AG04450 (cell line): Measurements from ENCODE around the gene MOCS3. TPM values are rescaled to one million over a fixed set of nuclear protein-coding genes. Genes with fewer than 3 reads are reported as not detected.

Source experiments
- CTCF ChIA-PET: fragments of 300-600, 350-600 bp; formaldehyde crosslinking; extraction: SDS; loops from one replicate; lab custom pipeline; 2022; ENCODE audit warnings: antibody characterized with exemption, inconsistent platforms; lab: Charles Lee
- POLR2A ChIA-PET: fragments of 350-600 bp; formaldehyde crosslinking; extraction: SDS; loops from one replicate; lab custom pipeline; 2021; ENCODE audit warnings: antibody characterized with exemption, inconsistent platforms; lab: Yijun Ruan, JAX
- DNase-seq: peaks from one replicate; pipeline ENCODE4 v3.0.0-alpha.2; 2011; ENCODE audit warnings: low read depth, low spot score
- H3K27ac ChIP-seq: one replicate; pipeline ENCODE4 v1.5.1; 2012; ENCODE audit warnings: low read depth, low read length, control low read depth
- H3K27me3 ChIP-seq: one replicate; pipeline ENCODE4 v1.6.0; 2012; ENCODE audit warnings: low read length; ENCODE audit not compliant: control insufficient read depth, insufficient read depth
- H3K4me3 ChIP-seq: 2 replicates; pipeline ENCODE4 v1.5.1; 2011; ENCODE audit warnings: mild to moderate bottlenecking, low read depth, low read length, control low read depth
- H3K9me3 ChIP-seq: 2 replicates; pipeline ENCODE4 v1.5.1; 2012; ENCODE audit warnings: low read length; ENCODE audit not compliant: control insufficient read depth, insufficient read depth
- polyA plus RNA-seq: library from polyadenylated mRNA; depleted of rRNA; stranded (reverse); fragments of >200 nt; gene quantifications from 2 replicates; pipeline ENCODE4 v1.2.3, GENCODE V29; 2011
- TF ChIP-seq, protein P1 (sequence below): IDR thresholded peaks from 2 replicates; pipeline ENCODE4 v1.5.1; 2011; ENCODE audit warnings: low read depth, low read length, control low read depth, inconsistent platforms

MOCS3 gene
- polyA plus RNA-seq, 1 experiment = 3.8 TPM

DNA sequence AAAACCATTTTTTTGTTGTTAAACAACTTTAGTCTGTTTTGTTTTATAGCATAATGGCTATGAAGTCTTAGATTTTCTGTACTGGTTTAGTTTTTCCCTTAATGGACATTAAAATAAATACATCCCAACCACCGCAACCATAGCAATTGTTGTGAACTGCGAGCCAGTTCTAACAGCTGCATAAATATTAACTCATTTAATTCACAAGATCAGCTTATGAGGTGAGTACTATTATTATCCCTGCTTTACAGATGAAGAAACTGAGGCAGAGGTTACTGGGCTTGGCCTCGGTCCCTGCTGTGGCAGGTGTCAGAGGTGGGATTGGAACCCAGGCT, 23.1 kb downstream of the MOCS3 start:
- CTCF ChIA-PET = interaction anchor here (0.6 to 5.5 kb wide), 28 partner anchors 10 to 1164 kb away, joined by 3 to 57 read pairs (median 5); partner anchors contain the start of genes BCAS4, DPM1 and MOCS3
- Histone ChIP-seq H3K9me3 (no peaks in the 10 kb centered on the region), H3K27me3 (no peaks in the 10 kb centered on the region), H3K27ac (no peak overlapping the region), H3K4me3 (no peak overlapping the region)
- POLR2A ChIA-PET = interaction anchor here (0.7 kb wide), 1 partner anchor 360 kb away, joined by 3 read pairs; no protein-coding TSS in a partner anchor
- TF ChIP-seq, protein P1, sequence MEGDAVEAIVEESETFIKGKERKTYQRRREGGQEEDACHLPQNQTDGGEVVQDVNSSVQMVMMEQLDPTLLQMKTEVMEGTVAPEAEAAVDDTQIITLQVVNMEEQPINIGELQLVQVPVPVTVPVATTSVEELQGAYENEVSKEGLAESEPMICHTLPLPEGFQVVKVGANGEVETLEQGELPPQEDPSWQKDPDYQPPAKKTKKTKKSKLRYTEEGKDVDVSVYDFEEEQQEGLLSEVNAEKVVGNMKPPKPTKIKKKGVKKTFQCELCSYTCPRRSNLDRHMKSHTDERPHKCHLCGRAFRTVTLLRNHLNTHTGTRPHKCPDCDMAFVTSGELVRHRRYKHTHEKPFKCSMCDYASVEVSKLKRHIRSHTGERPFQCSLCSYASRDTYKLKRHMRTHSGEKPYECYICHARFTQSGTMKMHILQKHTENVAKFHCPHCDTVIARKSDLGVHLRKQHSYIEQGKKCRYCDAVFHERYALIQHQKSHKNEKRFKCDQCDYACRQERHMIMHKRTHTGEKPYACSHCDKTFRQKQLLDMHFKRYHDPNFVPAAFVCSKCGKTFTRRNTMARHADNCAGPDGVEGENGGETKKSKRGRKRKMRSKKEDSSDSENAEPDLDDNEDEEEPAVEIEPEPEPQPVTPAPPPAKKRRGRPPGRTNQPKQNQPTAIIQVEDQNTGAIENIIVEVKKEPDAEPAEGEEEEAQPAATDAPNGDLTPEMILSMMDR = no peak
- no peak for DNase-seq

DNA sequence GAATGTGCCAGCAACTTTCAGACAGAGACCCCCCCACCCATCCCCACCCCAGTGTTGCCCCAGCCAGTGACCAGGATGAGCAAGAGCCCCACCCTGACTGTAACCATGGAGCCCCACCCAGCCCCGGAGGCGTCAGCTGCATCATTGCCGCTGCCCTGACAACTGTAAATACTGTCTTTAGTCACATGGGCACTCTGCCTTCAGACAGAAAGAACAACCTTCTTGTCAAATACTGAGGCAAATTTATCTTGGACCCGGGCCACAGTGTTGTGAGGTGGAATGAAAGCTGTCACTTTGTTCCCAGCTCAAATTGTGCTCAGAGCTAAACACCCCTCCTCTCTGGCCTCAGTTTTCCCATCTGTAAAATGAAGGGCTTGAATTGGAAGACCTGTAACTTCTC, 23.7 kb downstream of the MOCS3 start:
- H3K27ac ChIP-seq = no peak overlapping the region
- H3K9me3 ChIP-seq = no peaks in the 10 kb centered on the region
- ChIA-PET CTCF (interaction anchor here (0.5 to 5.5 kb wide), 23 partner anchors 10 to 1163 kb away, joined by 3 to 57 read pairs (median 4); partner anchors contain the start of genes BCAS4, DPM1 and MOCS3), POLR2A (interaction anchor here (0.7 kb wide), 1 partner anchor 359 kb away, joined by 3 read pairs; no protein-coding TSS in a partner anchor)
- TF ChIP-seq, protein P1 = no peak
- DNase-seq = no peak
- no peaks in the 10 kb centered on the region for H3K27me3 ChIP-seq
- H3K4me3 ChIP-seq = no peak overlapping the region

DNA sequence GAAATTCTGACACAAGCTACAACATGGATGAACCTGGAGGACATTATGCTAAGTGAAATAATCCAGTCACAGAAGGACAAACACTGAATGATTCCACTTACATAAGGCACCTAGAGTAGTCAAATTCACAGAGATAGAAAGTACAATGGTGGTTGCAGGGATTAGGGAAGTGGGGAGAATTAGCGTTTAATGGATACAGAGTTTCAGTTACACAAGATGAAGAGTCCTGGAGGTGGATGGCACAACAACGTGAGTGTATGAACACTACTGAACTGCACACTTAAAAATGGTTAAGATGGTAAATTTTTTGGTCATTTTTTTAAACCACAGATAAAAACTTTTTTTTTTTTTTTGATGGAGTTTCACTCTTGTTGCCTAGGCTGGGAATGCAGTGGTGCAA, 24.7 kb downstream of the MOCS3 start:
- Histone ChIP-seq H3K27ac (no peak overlapping the region), H3K27me3 (no peaks in the 10 kb centered on the region), H3K4me3 (no peak overlapping the region), H3K9me3 (no peaks in the 10 kb centered on the region)
- ChIA-PET CTCF (interaction anchor here (0.6 to 5.5 kb wide), 5 partner anchors 9 to 612 kb away, joined by 3 to 57 read pairs (median 3); no protein-coding TSS in a partner anchor), POLR2A (no interaction called here)
- TF ChIP-seq, protein P1 = no peak
- DNase-seq = no peak

DNA sequence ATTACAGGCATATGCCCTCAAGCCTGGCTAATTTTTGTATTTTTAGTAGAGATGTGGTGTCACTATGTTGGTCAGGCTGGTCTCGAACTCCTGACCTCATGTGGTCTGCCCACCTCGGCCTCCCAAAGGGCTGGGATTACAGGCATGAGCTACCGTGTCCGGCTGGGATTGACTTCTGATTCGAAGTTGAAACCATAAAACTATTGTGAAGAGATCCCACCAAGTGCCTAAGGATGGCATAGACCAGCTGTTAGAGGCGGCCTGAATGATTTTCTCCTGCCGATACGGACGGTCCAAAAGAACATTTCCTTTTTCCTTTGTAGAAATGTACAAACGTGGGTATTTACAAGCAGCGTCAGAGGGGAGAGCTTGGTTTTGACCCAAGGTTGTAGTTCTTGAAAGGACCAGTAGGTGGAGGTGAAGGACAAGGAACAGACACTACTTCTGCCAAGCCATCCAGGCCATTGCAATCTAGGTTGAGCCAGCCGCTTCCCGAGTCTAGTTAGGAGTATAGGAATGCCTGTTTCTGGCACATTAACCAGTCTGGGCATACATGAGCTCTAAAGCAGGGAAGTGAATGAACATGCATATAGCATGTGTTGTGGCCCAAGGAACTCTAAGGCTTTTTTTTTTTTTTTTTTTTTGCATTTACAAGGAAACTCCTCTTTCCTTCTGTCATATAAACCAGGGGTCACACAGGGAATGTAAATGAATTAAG, 29.0 kb downstream of the MOCS3 start:
- CTCF ChIA-PET = interaction anchor here (0.5 to 8.0 kb wide), 72 partner anchors 9 to 1162 kb away, joined by 3 to 295 read pairs (median 4); partner anchors contain the start of genes BCAS4 and KCNG1
- H3K27ac ChIP-seq = no peak overlapping the region
- no peaks in the 10 kb centered on the region for H3K9me3 ChIP-seq
- TF ChIP-seq, protein P1 = peak; percentile 92
- no peak overlapping the region for H3K4me3 ChIP-seq
- H3K27me3 ChIP-seq = no peaks in the 10 kb centered on the region
- POLR2A ChIA-PET = interaction anchor here (0.5 to 1.1 kb wide), 7 partner anchors 29 to 392 kb away, joined by 3 to 9 read pairs (median 6); partner anchors contain the start of genes DPM1 and MOCS3
- peak; percentile 81 for DNase-seq

DNA sequence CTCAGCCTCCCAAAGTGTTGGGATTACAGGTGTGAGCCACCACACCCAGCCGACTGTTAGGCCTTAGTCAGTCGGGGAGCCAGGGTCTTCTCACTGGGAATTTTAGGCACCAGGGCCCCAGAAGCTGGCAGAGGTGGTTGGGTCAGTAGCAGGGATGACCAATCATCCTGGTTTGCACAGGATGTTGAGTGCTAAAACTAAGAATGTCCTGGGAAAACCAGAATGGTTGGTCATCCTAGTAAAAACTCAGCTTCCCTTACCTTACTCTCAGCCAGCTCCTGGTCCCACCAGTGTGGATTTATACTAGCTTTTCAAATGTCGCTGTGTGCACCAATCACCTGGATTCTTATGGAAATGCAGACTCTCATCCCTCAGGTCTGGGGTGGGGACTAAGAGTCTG, 32.5 kb downstream of the MOCS3 start:
- H3K4me3 ChIP-seq = no peak overlapping the region
- H3K27me3 ChIP-seq = no peaks in the 10 kb centered on the region
- H3K9me3 ChIP-seq = no peaks in the 10 kb centered on the region
- no peak for DNase-seq
- POLR2A ChIA-PET = no interaction called here
- no peak overlapping the region for H3K27ac ChIP-seq
- TF ChIP-seq, protein P1 = no peak
- CTCF ChIA-PET = interaction anchor here (1.7 to 8.0 kb wide), 4 partner anchors 10 to 604 kb away, joined by 7 to 295 read pairs (median 14); no protein-coding TSS in a partner anchor
